Measurements from ENCODE around the gene MYH1.
"Not testable (repeated sequence)": the region's sequence is repeated elsewhere in the genome, so short reads cannot be mapped to it uniquely, and the experiment has no call there.

MYH1 gene

DNA sequence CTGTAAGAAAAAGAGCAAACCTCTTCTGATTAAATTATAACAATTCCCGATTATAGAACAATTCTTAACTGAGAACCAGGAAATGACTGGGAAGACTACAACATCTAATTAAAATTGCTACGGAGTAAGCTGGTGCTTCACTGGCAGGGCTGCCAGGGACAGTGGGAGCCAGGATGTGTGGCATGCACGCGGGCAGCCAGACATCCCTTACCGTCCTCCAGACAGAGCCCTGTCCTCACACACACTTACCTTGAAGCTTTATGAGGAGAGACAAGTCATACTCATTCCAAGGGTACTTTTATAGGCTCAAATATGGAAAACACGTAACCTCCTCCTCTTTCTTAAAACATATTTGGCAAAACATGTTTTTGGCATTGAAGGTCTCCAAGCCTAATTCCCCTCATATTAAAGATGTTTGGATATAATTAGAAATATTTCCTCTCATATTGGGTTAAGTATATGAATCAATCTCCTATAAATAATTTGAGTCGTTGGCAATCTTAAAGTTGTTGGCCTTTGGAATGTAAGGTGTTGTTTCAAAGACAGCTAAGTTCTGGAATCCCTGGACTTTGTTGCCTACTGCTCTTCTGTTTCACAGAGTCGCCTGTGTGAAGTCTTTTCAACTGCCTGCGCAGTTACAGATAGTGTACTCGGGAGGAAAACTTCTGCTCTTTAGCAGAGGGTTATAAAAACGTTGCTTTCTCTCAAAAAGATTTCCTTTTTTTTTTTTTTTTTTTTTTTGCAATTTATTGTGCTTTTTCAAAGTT is at the start of gene MYH1:
Gene MYH1, minus strand, starts transcription at position 272 of the 767 bp plus-strand sequence. CDS start 1,900 bp downstream, outside the sequence.
- DNase-seq (ENCODE audit: low read depth in 2 of 2): no peak

DNA sequence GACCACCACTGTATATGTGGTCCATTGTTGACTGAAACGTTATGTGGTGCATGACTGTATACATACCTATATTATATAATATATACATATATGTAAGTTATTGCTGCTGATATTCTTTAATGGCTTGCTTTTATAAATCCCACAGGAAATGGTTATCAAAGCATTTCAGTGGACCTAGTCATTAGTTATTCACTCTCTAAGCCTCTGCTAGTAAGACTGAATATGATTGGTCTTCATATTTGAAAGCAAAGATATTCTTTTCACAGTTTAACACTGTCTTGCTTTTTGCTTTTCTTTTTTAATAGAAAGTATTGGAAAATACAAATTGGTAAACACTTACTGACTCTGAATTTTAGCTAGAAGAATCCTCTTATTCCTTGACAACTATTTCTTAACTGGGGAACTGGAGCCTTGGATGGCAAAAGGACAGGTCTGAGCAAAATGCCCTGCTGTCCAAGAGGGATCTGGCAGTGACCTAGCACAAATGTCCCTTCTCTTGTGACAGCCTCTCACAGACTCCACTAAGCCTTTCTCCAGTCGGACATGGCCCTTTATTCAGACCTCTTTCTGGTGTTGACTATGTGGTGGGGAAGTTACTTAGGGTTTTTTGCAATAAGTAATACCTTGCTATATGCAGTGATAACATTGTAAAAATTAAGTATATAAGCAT is 45.8 kb upstream of the MYH1 start:
- DNase-seq (ENCODE audit: low read depth in 2 of 2): no peak

- no peak for DNase-seq (ENCODE audit: low read depth in 2 of 2)
Measured at GRCh38 chr17:10558049-10558448, 39.7 kb upstream of the MYH1 start.

- no peak for DNase-seq (ENCODE audit: low read depth in 2 of 2)
Measured at GRCh38 chr17:10557422-10557821, 39.1 kb upstream of the MYH1 start.

GRCh38 chr17:10556301-10557005 is 38.1 kb upstream of the MYH1 start:
- no peak for DNase-seq (ENCODE audit: low read depth in 2 of 2)

- DNase-seq (ENCODE audit: low read depth in 2 of 2): no peak
Measured at GRCh38 chr17:10550014-10550413, 31.7 kb upstream of the MYH1 start.

- DNase-seq (ENCODE audit: low read depth in 2 of 2): no peak
Measured at GRCh38 chr17:10549096-10549842, 30.9 kb upstream of the MYH1 start, which contains the start of gene MYH2. Gene MYH2 (minus strand): TSS chr17:10549658. CDS start chr17:10547920, 1,738 bp downstream.

DNA sequence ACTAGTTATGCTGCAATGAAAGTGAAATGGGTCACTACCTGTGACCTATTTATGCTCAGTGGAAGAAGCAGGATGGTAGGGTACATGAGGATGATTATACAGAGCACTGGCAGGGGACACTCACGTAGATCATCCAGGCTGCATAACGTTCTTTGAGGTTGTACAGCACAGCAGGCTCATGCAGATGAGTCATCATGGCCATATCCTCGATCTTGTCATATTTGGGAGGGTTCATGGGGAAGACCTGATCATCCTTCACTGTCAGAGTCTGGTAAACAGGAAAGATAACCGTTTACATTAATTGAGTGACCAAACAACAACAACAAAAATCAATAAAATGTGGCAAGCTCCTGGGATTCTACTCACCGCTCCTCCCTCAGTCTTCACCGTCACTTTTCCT is 29.0 kb upstream of the MYH1 start:
- no peak for DNase-seq (ENCODE audit: low read depth in 2 of 2)

GRCh38 chr17:10543486-10543885 is 25.1 kb upstream of the MYH1 start:
- DNase-seq (ENCODE audit: low read depth in 2 of 2): not testable (repeated sequence)

GRCh38 chr17:10541179-10541578 is 22.8 kb upstream of the MYH1 start:
- DNase-seq (ENCODE audit: low read depth in 2 of 2): not testable (repeated sequence)

GRCh38 chr17:10532026-10532425 is 13.7 kb upstream of the MYH1 start:
- no peak for DNase-seq (ENCODE audit: low read depth in 2 of 2)

- no peak for DNase-seq (ENCODE audit: low read depth in 2 of 2)
Measured at GRCh38 chr17:10527419-10527818, 9.1 kb upstream of the MYH1 start.

DNA sequence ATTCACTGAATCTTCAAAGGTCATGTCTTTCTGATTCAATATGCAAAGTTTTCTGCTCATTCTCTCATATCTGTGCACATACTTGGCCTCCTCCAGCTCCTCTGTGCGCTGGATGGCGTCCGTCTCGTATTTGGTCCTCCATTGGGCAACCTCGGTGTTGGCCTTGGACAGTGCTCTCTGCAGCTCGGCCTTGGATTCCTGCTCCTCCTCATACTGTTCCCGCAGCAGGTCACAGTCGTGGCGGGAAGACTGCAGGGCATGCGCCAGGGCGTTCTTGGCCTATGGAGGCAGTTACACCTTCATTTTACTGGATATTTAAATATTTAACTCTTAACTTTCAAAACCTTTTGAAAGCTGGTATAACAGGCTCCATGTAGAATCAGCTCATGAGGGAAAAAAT is 8.2 kb upstream of the MYH1 start:
- DNase-seq (ENCODE audit: low read depth in 2 of 2): no peak

GRCh38 chr17:10523064-10523463 is 4.7 kb upstream of the MYH1 start:
- DNase-seq (ENCODE audit: low read depth in 2 of 2): no peak

- no peak for DNase-seq (ENCODE audit: low read depth in 2 of 2)
Measured at GRCh38 chr17:10521949-10522348, 3.6 kb upstream of the MYH1 start.

DNA sequence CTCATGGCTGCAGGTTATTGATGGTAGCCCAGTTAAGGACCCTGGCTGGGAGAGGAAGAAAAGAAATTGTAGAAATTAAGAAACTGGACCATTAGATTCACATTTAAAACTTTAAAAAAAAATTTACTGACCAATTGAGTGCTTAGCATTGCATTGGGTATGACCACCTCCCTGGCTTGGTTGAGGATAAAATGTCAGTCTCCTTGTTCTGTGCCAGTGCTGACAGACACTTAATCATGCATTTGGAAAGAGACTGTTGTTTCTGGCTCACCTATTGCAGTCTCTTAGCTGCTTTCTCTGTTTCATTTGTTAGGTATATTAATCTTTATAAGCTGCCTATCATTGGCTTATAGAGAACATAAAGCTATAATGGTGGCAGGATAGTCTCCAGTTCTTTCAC is 1.7 kb downstream of the MYH1 start:
- DNase-seq (ENCODE audit: low read depth in 2 of 2): no peak

- DNase-seq (ENCODE audit: low read depth in 2 of 2): no peak
Measured at GRCh38 chr17:10516065-10516464, 2.3 kb downstream of the MYH1 start.

DNA sequence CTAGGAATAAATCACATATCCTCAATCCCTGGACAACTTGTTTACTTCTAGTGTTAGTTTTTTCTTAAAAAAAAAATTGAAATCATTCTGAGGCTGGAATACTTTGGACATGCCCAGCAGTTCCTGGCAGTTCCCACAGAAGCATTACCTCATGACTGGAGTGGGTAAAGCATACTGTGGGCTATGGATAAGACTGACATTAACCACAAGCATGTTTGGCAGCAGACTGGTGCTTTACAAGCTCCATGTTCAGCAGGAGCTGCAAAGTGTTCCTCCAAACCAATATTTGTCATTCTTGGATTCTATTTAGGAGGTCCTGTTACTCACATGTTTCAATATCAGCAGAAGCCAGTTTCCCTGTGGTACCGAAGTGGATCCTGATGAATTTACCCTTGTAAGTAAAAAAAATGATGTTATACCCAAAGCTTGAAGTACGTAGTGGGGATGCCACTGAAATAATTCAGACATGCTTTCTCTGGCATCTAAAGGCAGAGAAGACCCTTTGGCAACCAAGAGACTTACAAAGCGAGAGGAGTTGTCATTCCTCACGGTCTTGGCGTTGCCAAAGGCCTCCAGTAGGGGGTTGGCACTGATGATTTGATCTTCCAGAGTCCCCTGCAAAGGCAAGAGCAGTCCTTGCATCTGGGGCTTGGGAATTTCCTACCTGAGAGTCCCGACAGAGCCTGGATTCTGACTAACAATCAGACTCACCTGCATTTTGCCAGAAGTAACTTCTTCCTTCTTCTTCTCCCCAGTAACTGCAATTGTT is 4.9 kb downstream of the MYH1 start:
- no peak for DNase-seq (ENCODE audit: low read depth in 2 of 2)

DNA sequence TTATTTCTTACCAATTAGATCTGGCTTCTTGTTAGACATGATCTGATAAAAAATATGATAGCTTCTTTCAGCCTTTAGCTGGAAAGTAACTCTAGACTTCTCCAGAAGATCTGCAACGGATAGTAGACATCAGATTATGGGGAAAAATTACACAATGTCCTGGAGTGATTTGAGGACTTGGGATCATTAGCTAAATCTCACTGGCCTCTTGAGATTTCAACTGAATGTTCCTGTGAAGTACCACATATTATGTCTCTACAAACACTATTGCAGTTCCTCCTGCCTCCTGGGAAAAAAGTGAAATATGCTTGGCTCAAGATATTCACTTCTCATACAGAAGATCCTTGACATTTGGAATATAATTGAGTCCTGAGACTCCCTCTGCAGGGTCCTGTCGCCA is 5.5 kb downstream of the MYH1 start:
- DNase-seq (ENCODE audit: low read depth in 2 of 2): no peak

DNA sequence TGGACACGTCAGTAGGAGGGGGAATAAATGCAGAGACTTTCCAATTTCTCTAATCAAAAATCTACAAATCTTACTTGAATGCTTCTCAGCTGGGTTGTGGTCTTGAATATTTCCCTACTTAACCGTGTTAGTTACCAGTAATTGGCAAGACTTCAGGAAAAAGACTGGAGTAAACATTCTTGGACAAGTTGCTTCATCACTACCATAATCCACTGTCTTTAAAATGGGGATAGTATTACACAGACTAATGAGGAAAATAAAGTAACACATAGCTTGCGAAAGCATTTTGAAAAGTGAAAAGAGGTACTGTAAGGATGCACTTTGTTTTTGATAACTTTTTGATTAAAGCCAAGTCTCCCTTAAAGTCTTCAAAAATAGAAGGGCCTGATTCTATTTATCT is 18.4 kb downstream of the MYH1 start:
- DNase-seq (ENCODE audit: low read depth in 2 of 2): no peak

DNA sequence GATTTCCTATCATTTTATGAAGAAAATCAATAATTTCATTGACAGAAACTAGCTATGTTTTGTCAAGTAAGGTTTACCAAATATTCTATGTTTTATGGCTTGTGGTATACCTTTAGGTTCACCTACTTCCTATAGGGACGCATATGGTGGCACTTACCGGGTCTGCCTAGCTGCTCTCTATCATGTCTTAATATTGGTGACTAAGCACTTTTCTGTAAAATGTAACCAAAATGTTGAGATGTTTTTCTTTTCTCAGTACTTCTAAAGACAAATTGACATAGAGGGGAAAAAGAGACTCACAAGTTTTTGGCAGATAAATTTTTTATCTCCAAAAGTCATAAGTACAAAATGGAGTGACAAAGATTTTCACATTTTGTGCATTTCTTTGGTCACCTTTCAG is 26.3 kb downstream of the MYH1 start:
- no peak for DNase-seq (ENCODE audit: low read depth in 2 of 2)

Measured in stimulated activated CD4-positive, alpha-beta T cell treated with anti-CD3 and anti-CD28 coated beads, Interleukin-1b, Interleukin-23, amount 100 ng/mL, for 1 hour (primary cell).